Liver (tissue), 9 donors: Measurements from ENCODE around the gene KIF1A. TPM values are rescaled to one million over a fixed set of nuclear protein-coding genes. Genes with fewer than 3 reads are reported as not detected.

ENCODE experiments used
- DNase-seq: peaks from one replicate; pipeline ENCODE4 v3.0.0-alpha.2; 2017; ENCODE audit warnings: low spot score
- H3K27ac ChIP-seq, 2 donors: one replicate each; pipeline ENCODE4 v1.7.0; 2013; ENCODE audit warnings: inconsistent platforms in 2 of 2, low read length in 2 of 2, control low read depth in 1 of 2, low read depth in 1 of 2, mild to moderate bottlenecking in 1 of 2
- H3K27me3 ChIP-seq, 4 donors: one replicate each; pipeline versions ENCODE4 v1.6.1 to v1.7.0; 2013; ENCODE audit warnings: low read length in 3 of 4, inconsistent platforms in 1 of 4, mild to moderate bottlenecking in 1 of 4, moderate library complexity in 1 of 4; ENCODE audit not compliant: control insufficient read depth in 4 of 4, insufficient read depth in 4 of 4
- H3K36me3 ChIP-seq, 4 donors: one replicate each; pipeline versions ENCODE4 v1.6.1 to v1.7.0; 2013; ENCODE audit warnings: low read length in 3 of 4, mild to moderate bottlenecking in 3 of 4, low read depth in 1 of 4, moderate library complexity in 1 of 4; ENCODE audit not compliant: control insufficient read depth in 4 of 4, insufficient read depth in 3 of 4
- H3K4me1 ChIP-seq, 4 donors: one replicate each; pipeline versions ENCODE4 v1.6.1 to v1.7.0; 2013; ENCODE audit warnings: low read length in 3 of 4, mild to moderate bottlenecking in 3 of 4, moderate library complexity in 1 of 4; ENCODE audit not compliant: control insufficient read depth in 4 of 4, insufficient read depth in 4 of 4
- H3K4me3 ChIP-seq, 3 donors: one replicate each; pipeline versions ENCODE4 v1.6.1 to v1.7.0; 2013; ENCODE audit warnings: low read length in 3 of 3, control low read depth in 1 of 3, low read depth in 1 of 3, mild to moderate bottlenecking in 1 of 3
- H3K9ac ChIP-seq, 2 donors: one replicate each; pipeline ENCODE4 v1.7.0; 2013; ENCODE audit warnings: low read length in 2 of 2, mild to moderate bottlenecking in 2 of 2, moderate library complexity in 2 of 2, control low read depth in 1 of 2, low read depth in 1 of 2
- H3K9me3 ChIP-seq, 4 donors: one replicate each; pipeline versions ENCODE4 v1.6.1 to v1.7.0; 2013; ENCODE audit warnings: low read length in 3 of 4; ENCODE audit not compliant: control insufficient read depth in 4 of 4
- ATF3 ChIP-seq: IDR thresholded peaks from 2 replicates; pipeline ENCODE4 v1.6.1; 2016; ENCODE audit warnings: antibody characterized with exemption
- CTCF ChIP-seq: fragments of 150-350 bp; IDR thresholded peaks from 2 replicates; pipeline ENCODE4 v1.5.1; 2017; ENCODE audit warnings: improper control_type of control experiment, low read depth, low read length; ENCODE audit not compliant: missing input control
- EGR1 ChIP-seq, 2 donors: IDR thresholded peaks; 2 replicates each; pipeline ENCODE4 v1.6.1; 2016 to 2018; ENCODE audit warnings: antibody characterized with exemption in 2 of 2, low read depth in 2 of 2
- FOXA1 ChIP-seq: IDR thresholded peaks from 2 replicates; pipeline ENCODE4 v1.6.1; 2016; ENCODE audit warnings: antibody characterized with exemption
- FOXA2 ChIP-seq: IDR thresholded peaks from 2 replicates; pipeline ENCODE4 v1.6.1; 2016; ENCODE audit warnings: antibody characterized with exemption
- GABPA ChIP-seq, 2 donors: IDR thresholded peaks in 1 of 2; conservative IDR thresholded peaks in 1 of 2; 2 replicates each; pipeline ENCODE4 v1.6.1; 2016; ENCODE audit warnings: antibody characterized with exemption in 2 of 2, mild to moderate bottlenecking in 1 of 2, moderate library complexity in 1 of 2
- HNF4A ChIP-seq, 2 donors: conservative IDR thresholded peaks; 2 replicates each; pipeline ENCODE4 v1.6.1; 2016; ENCODE audit warnings: antibody characterized with exemption in 2 of 2, mild to moderate bottlenecking in 2 of 2
- HNF4G ChIP-seq: IDR thresholded peaks from 2 replicates; pipeline ENCODE4 v1.6.1; 2016; ENCODE audit warnings: antibody characterized with exemption
- JUND ChIP-seq, 2 donors: IDR thresholded peaks; 2 replicates each; pipeline ENCODE4 v1.6.1; 2016; ENCODE audit warnings: antibody characterized with exemption in 2 of 2
- MAX ChIP-seq: IDR thresholded peaks from 2 replicates; pipeline ENCODE4 v1.6.1; 2016; ENCODE audit warnings: antibody characterized with exemption
- NR2F2 ChIP-seq: IDR thresholded peaks from 2 replicates; pipeline ENCODE4 v1.6.1; 2016; ENCODE audit warnings: antibody characterized with exemption
- RAD21 ChIP-seq, 2 donors: IDR thresholded peaks; 2 replicates each; pipeline ENCODE4 v1.6.1; 2016; ENCODE audit warnings: antibody characterized with exemption in 2 of 2, mild to moderate bottlenecking in 2 of 2
- REST ChIP-seq: IDR thresholded peaks from 2 replicates; pipeline ENCODE4 v1.6.1; 2016; ENCODE audit warnings: antibody characterized with exemption, mild to moderate bottlenecking
- RXRA ChIP-seq, 2 donors: IDR thresholded peaks; 2 replicates each; pipeline ENCODE4 v1.6.1; 2017 to 2018; ENCODE audit warnings: antibody characterized with exemption in 2 of 2, mild to moderate bottlenecking in 1 of 2
- SP1 ChIP-seq: IDR thresholded peaks from 2 replicates; pipeline ENCODE4 v1.6.1; 2018; ENCODE audit warnings: antibody characterized with exemption, mild to moderate bottlenecking
- TAF1 ChIP-seq: conservative IDR thresholded peaks from 2 replicates; pipeline ENCODE4 v1.6.1; 2016; ENCODE audit warnings: antibody characterized with exemption, mild to moderate bottlenecking
- YY1 ChIP-seq: IDR thresholded peaks from 2 replicates; pipeline ENCODE4 v1.6.1; 2016; ENCODE audit warnings: antibody characterized with exemption, mild to moderate bottlenecking
- ZBTB33 ChIP-seq: IDR thresholded peaks from 2 replicates; pipeline ENCODE4 v1.6.1; 2016; ENCODE audit warnings: antibody characterized with exemption
- WGBS: extraction: QIAGEN DNeasy Blood & Tissue Kit; methylation state at CpG from one replicate; pipeline ENCODE4 v1.1.7; 2013; 5-methylcytosine and 5-hydroxymethylcytosine counted together
- polyA plus RNA-seq, 2 donors: library from polyadenylated mRNA; stranded (reverse) in 1 of 2; unstranded in 1 of 2; fragments of 200-250 nt in 1 of 2; fragments of >200 nt in 1 of 2; fragmentation: Nextera tagmentation in 1 of 2; extraction: Ambion mirVana in 1 of 2; gene quantifications; one replicate each; pipeline versions ENCODE4 v1.2.1 to v1.2.3, GENCODE V29; 2013 to 2015
- total RNA-seq, 2 donors: library from RNA; depleted of rRNA; stranded (reverse); fragments of >200 nt; gene quantifications; one replicate each; pipeline ENCODE4 v1.2.3, GENCODE V29; 2014
- donor health status: healthy.
- donor health status: healthy.
- donor health status: healthy.
- donor health status: healthy.
- donor health status: healthy.

The KIF1A gene
- total and polyA plus RNA-seq, 4 donors: 0.03 to 0.21 (median 0.11) TPM

- no peak for DNase-seq
- Histone ChIP-seq H3K9me3 (no peaks in the 10 kb centered on the region), H3K27ac (no peak overlapping the region), H3K4me1 (no peaks in the 10 kb centered on the region), H3K27me3 (no peaks in the 10 kb centered on the region), H3K4me3 (no peak overlapping the region), H3K9ac (no peak overlapping the region), H3K36me3 (no peaks in the 10 kb centered on the region)
- 85% methylated on average over 5 of the region's 5 CpGs for WGBS
- TF ChIP-seq FOXA2 (no peak), HNF4A (conservative IDR thresholded peaks at IDR 0.05) (no peak), YY1 (no peak), EGR1 (IDR thresholded peaks at IDR 0.05; ENCODE audit: low read depth in 2 of 2) (no peak), MAX (no peak), GABPA (IDR thresholded peaks at IDR 0.05 in 1 of 2, conservative IDR thresholded peaks at IDR 0.05 in 1 of 2) (no peak), JUND (IDR thresholded peaks at IDR 0.05) (no peak), TAF1 (no peak), RXRA (IDR thresholded peaks at IDR 0.05) (no peak), ATF3 (no peak)
These were observed 87.8 kb downstream of the KIF1A start for GRCh38 chr2:240732184-240732583.

- Histone ChIP-seq H3K27me3 (no peaks in the 10 kb centered on the region), H3K4me3 (no peak overlapping the region), H3K4me1 (no peaks in the 10 kb centered on the region), H3K9ac (no peak overlapping the region), H3K36me3 (no peaks in the 10 kb centered on the region), H3K9me3 (no peaks in the 10 kb centered on the region), H3K27ac (no peak overlapping the region)
- no peak for DNase-seq
- WGBS: 54% methylated on average over 9 of the region's 9 CpGs
- TF ChIP-seq RAD21 (IDR thresholded peaks at IDR 0.05): no peak
- TF ChIP-seq CTCF: no peak
- TF ChIP-seq MAX: no peak
- no peak for TF ChIP-seq NR2F2
- TF ChIP-seq EGR1 (IDR thresholded peaks at IDR 0.05; ENCODE audit: low read depth in 2 of 2): no peak
- TF ChIP-seq GABPA (IDR thresholded peaks at IDR 0.05 in 1 of 2, conservative IDR thresholded peaks at IDR 0.05 in 1 of 2): no peak
- no peak for TF ChIP-seq ZBTB33
- no peak for TF ChIP-seq FOXA2
- no peak for TF ChIP-seq JUND (IDR thresholded peaks at IDR 0.05)
- no peak for TF ChIP-seq YY1
- no peak for TF ChIP-seq HNF4G
- no peak for TF ChIP-seq SP1
- TF ChIP-seq TAF1: no peak
- no peak for TF ChIP-seq RXRA (IDR thresholded peaks at IDR 0.05)
- no peak for TF ChIP-seq ATF3
- TF ChIP-seq REST: no peak
- TF ChIP-seq HNF4A (conservative IDR thresholded peaks at IDR 0.05): no peak
- no peak for TF ChIP-seq FOXA1
These were observed 88.9 kb downstream of the KIF1A start for GRCh38 chr2:240731178-240731545.
